ENCODE data around the gene SLC22A2.

GRCh38 chr6:160238761-160239751 lies 19.6 kb downstream of the SLC22A2 start:
- TF ChIP-seq CTCF (conservative IDR thresholded peaks at IDR 0.05; ENCODE audit: low read length) (no peak), EZH2phosphoT487 (IDR thresholded peaks at IDR 0.05; ENCODE audit: borderline replicate concordance) (no peak)

Measured in Loucy (cell line).